GM19238 (cell line): ENCODE measurements around the gene ABCC2.
"Not testable (repeated sequence)": the region's sequence is repeated elsewhere in the genome, so short reads cannot be mapped to it uniquely, and the experiment has no call there.

Source experiments
- DNase-seq: peaks from one replicate; pipeline ENCODE4 v3.0.0; 2011; ENCODE audit warnings: low spot score; ENCODE audit not compliant: insufficient read length

ABCC2 gene

DNA sequence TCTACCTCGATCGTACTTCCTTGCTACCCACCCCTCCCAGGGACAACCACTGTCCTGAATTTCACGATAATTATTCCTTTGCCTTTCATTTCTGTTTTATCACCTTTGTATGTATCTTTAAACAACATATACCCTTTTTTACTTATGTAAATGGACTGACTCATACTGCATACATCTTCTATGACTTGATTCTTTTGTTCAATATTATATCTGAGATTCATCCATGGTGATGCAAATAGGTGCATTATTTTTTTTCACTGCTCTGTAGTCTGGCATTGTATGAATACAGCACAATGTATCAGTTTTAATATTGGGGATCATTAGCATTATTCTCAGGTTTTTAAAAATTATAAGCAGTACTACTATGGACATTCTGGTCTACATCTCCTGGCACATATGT lies 69.4 kb downstream of the ABCC2 start:
- DNase-seq: no peak

DNA sequence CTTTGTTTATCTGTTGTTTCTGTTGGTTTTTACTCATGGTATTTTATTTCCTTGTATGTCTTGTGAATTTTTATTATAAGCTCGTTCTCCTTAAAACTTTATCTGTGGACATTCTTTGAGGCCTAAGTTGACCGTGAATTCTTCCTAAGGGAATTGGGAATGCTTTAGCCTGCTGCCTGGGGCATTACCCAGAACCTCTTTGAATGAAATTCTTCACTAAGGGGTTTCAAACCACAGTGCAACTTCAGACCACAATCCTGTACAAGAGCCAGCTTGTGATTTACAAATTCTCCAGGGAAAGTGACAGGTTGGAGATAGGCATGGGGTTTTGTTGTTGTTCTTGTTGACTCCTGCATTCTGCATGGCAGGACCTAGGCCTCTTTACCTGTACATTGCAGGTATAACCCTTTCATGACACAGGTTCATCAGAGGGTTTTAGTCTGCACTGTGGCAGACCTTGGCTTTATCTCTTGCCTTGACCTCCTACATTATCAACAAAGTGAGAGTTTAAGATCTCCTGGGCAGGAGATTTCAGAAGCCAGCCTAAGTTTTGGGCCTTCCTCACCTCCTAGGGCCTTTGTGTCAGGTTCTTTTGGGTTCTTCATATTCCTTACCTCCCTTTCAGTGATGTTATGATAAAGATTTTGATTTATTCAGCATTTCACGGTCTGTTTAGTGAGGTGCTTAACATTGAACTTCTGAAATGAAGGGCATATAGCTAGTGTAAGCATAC lies 70.2 kb downstream of the ABCC2 start:
- DNase-seq: no peak

DNA sequence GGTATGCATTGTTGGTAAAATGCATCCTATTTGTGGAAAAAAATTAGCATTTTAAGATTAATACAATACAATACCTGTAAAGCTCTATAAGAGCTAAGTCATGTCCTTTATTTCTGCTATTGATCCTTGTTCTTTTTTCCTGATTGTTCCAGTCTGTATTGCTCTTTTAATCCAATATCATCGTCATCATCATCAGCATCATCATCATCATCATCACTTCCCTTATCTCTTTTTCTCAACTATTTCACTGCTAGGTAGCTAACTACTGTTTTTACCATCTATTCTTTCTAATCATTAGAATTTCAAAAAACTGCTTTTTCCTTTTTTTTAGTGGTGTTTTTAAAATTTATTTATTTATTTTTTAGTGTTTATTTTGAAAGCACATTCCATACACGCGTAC lies 71.2 kb downstream of the ABCC2 start:
- DNase-seq: no peak

DNA sequence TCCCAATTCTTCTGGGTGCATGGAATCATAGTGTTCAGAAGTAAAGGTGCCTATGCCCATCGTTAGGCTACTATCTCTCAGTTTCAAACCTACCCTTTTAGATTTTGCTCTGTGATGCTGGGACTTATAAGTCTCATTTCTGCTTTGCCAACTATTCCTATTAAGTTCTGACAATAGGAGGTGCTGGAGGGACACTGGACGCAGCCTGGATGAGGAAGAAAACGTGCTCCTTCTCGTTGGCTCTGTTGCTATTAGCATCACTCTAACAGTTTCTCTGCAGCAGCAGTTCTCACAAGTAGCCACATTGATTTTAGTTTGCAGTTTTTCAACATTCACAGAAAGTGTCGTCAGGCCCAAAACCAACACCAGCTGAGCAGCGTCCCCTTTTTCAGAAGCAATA lies 72.4 kb downstream of the ABCC2 start:
- DNase-seq: no peak

DNA sequence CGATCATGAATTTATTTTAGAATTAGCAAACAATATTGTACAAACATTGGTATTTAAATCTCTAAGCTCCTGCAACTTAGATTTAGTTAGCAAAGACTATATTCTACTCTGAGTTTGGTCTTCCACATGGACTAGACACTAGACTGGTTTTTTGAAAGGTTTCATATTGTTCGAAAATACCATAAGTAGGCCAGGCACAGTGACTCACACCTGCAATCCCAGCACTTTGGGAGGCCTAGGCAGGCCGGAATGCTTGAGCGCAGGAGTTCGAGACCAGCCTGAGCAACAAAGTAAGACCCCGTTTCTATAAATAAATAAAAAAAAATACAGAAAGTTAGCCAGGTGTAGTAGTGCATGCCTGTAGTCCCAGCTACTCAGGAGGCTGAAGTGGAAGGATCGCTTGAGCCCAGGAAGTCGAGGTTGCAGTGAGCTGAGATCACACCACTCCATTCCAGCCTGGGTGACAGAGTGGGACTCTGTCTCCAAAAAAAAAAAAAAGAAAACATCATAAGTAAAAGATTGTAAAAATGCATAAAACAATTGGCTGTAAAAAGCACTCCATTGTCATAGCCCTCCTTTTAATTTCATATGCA lies 73.1 kb downstream of the ABCC2 start:
- DNase-seq: no peak

DNA sequence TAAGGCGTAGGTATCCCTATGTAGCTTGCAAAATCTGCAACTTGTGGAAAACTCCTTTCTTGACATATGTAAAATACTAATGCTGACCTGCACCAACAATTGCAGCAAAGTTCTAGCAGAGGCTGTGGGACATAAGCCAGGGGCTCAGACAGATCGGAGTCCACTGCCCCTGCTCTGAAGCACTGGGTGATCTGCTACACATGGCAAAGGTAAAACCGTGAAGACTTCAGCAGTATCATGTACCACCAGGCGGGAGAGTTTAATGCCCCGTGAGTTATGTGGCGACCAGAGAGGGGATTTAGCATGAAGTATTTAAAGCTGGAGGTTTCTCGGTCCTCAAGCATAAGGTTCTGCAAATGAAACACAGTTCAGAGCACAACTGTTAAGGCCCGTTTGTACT lies 76.4 kb downstream of the ABCC2 start:
- no peak for DNase-seq

DNA sequence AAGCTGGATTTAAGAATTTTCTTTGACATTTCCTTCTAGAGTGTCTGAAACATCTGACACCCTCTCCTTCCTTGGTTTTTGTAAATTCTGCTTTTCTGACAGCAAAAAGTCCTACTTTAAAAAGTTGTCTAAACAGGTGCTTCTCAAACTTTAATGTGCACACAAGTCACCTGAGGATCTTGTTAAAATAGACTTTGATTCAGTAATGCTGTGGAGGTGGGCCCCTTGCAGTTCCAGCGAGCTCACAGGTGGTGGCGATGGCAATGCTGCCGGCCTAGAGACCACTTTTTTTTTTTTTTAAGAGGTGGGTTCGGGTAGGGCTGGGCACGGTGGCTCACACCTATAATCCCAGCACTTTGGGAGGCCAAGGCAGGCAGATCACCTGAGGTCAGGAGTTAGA lies 77.1 kb downstream of the ABCC2 start:
- no peak for DNase-seq

DNA sequence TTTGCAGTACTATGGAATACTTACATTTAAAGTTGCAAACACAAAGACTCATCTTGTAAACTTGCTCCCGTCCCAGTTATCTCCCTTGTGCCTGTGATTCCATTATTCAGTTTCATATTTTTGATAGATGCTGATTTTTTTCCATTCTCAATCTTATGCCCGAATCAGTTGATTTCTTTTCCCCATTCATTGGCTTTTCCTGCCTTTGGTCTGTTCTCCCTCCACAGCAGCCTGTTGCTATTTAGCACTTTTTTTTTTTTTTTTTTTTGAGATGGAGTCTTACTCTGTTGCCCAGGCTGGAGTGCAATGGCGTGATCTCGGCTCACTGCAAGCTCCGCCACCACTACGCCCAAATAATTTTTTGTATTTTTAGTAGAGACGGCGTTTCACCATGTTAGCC lies 78.0 kb downstream of the ABCC2 start:
- no peak for DNase-seq

DNA sequence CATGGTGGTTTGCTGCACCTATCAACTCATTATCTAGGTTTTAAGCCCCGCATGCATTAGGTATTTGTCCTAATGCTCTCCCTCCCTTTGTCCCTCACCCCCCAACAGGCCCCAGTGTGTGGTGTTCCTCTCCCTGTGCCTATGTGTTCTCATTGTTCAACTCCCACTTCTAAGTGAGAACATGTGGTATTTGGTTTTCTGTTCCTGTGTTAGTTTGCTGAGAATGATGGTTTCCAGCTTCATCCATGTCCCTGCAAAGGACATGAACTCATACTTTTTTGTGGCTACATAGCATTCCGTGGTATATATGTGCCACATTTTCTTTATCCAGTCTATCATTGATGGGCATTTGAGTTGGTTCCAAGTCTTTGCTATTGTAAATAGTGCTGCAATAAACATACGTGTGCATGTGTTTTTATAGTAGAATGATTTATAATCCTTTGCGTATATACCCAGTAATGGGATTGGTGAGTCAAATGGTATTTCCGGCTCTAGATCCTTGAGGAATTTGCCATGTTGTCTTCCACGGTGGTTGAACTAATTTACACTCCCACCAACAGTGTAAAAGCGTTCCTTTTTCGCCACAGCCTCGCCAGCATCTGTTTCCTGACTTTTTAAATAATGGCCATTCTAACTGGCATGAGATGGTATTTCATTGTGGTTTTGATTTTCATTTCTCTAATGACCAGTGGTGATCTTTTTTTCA lies 81.2 kb downstream of the ABCC2 start:
- not testable (repeated sequence) for DNase-seq

DNA sequence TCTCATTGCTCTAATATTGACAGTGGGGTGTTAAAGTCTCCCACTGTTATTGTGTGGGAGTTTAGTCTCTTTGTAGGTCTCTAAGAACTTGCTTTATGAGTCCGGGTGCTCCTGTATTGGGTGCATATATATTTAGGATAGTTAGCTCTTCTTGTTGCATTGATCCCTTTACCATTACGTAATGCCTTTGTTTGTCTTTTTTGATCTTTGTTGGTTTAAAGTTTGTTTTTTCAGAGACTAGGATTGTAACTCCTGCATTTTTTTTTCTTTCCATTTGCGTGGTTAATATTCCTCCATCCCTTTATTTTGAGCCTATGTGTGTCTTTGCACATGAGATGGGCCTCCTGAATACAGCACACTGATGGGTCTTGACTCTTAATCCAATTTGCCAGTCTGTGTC lies 84.8 kb downstream of the ABCC2 start:
- not testable (repeated sequence) for DNase-seq

DNA sequence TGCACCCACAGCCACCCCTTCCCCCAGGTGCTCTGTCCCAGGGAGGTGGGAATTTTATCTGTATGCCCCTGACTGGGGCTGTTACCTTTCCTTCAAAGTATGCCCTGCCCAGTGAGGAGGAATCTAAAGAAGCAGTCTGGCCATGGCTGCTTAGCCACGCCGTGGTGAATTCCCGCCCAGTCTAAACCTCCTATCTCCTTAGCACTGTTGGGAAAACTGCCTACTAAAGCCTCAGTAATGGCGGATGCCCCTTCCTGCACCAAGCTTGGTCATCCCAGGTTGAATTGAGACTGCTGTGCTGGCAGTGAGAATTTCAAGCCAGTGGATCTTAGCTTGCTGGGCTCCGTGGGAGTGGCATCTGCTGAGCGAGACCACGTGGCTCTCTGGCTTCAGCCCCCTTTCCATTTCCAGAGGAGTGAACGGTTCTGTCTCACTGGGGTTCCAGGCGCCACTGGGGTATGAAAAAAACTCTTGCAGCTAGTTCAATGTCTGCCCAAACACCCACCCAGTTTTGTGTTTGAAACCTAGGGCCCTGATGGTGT lies 87.2 kb downstream of the ABCC2 start:
- no peak for DNase-seq

DNA sequence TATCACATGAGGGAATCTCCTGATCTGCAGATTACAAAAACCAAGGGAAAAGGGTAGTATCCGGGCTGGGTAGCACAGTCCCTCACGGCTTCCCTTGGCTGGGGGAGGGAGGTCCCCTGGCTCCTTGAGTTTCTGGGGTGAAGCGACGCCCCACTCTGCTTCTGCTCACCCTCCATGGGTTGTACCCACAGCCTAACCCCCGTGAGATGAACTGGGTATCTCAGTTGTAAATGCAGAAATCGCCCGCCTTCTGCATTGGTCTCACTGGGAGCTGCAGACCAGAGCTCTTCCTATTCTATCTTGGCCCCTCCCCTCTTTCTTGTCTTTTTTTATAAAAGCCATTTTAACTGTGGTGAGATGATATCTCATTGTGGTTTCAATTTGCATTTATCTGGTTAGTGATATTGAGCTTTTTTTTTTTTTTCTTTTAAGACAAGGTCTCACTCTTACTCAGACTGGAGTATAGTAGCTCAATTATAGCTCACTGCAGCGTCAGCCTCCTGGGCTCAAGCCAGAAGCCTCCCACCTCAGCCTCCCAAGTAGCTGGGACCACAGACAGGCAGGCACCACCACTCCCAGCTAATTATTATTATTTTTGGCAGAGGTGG lies 87.8 kb downstream of the ABCC2 start:
- DNase-seq: no peak

DNA sequence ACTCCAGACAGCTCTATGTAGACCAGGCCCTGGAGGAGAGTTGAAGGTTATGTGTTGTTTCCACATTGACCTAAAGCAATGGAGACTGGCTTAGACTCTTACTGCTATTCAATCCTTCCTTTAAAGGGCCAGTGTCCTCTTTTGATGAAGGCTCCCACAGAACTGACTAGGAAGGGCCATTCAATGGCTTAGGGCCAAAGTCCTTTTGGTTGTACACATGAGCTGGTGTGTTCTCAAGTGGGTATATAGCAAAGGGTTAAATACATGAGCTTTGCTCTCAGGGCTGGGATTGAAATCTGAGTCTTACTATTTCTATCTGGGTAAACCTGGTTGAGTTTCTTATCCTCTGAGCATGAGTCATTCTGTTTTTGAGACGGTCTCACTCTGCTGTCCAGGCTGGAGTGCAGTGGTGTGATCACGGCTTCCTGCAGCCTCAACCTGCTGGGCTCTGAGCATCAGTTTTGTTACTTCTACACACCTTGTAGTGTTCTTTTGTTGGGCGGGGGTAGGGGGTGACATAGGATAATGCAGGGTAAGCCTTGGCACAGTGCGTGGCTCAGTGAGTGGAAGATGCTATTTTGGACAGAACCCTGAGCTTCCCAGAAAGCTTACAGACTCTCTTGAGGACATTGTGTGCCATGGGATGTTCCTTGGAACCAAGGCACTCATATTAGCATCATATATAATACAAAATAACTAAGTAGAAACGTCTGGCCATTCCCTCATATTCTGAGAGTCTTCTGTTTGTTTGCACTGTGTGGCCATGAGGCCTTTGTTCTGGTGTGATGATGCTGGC lies 90.1 kb downstream of the ABCC2 start:
- DNase-seq: no peak

DNA sequence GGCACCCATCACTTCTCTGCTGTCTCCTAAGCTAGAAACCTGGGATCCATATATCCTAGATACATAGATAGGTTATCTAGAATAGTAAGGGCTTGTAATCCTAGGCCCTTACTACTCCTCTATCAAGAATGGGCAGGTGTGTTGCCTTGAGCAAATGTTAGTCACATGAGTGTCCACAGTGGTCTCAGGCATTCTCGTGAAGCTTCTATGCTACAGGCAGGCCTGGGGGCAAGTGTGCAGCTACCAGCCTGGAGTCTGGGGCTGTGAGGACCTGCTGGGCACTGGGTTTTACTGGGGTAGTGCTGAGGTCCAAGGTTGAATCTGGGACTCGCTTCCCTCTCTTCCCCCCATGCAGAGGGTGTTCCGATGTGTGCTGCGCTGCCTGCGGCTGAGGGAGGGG lies 91.4 kb downstream of the ABCC2 start:
- DNase-seq: no peak

DNA sequence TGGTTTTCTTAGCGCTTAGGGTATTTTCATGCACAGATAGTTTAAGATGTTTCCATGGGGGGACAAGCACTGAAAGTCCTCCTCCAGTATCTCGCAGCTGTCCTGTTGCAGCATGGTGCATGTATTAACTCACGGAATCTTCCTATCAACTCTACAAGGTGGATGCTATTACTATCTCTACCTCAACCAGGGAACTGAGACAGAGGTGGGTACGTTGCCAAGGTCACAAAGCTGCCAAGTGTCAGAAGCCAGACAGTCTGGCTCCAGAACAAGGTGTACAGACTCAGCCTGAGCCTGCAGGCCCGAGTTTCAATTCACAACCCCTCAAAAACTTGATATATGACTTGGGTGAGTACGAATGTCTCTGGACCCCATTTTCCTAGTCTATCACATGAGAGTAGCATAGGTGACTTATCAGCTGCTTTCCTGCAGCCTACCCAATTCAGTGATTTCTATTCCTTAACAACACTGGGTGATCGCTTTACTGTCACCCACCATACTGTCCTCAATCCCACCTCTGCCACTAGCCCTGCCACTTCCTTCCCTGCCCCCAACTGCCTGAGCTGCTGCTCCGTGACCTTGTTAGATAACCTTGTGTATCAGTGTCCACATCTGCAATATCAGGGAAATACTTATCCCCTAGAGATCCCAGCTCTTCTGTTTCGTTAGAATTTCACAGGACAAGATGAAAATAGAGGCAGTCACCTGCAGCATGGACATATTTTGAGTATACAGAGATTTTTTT lies 92.1 kb downstream of the ABCC2 start:
- DNase-seq: no peak

DNA sequence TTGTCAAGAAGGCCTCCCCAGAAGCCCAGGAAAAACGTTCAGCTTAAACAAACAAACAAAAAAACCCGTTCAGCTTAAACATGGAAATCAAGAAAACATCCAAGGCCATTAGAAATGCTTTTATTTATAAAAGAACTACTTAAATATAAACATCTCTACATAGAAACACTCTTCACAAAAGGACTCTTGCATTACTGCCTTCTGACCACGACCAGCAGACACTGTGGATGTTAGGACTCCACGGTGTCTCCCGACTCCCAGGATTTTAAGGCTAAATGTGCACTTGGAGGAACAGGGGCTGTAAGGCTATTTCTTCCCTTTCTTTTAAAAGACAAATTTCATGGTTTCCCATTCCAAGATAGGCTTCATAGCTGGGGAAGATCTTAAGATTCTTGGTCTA lies 93.0 kb downstream of the ABCC2 start:
- DNase-seq: no peak

DNA sequence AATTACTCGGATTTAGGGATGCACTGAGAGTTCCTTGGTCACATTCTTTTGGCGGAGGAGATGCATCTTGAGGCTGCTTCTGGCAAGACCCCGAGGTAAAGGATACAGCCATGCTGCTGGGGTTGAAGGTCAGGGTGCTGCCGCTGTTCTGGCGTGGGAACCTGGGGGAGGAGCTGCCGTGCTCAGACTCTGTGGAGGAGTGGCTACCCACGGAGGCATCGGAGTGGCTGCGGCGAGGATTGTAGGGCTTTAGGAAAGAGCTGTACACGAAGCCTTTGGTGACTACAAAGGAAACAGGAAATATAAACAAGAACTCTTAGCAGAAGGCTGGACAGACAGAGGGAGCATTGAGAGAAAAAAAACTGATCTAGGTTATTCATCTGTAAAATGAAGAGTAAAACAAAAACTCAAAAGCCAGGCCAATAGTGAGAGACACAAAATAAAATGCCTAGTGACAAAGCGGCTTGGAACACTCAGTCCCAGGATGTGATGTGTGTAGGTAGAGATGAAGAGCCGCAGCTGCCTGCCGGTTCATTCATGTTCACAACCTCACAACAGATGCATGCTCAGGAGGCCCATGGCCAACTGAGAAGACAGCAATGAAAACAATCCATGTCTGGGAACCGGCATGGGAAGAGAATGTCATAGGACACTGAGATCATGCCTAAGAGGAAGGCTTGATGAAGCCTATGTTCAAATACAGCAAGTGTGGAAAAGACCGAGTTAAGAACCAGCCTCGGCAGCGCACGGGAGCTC lies 97.8 kb downstream of the ABCC2 start:
- no peak for DNase-seq

DNA sequence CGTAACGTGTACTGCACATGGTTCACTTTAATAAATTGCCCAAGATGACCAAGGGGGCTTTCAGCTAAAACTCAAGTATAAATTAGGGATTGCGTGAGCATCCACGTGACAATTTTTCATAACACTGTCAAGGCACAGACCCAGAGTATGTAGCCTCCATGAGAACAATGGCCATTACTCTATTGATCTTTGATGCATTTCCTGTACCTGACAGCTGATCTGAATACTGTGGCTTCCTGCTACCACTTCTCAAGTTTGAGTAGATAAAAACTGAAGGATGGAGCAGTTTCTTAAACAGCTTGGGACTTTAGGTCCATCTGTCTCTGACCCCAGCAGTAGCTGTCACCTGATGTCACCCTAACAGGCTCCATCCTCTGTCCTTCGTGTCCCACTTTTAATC lies 98.9 kb downstream of the ABCC2 start:
- no peak for DNase-seq

DNA sequence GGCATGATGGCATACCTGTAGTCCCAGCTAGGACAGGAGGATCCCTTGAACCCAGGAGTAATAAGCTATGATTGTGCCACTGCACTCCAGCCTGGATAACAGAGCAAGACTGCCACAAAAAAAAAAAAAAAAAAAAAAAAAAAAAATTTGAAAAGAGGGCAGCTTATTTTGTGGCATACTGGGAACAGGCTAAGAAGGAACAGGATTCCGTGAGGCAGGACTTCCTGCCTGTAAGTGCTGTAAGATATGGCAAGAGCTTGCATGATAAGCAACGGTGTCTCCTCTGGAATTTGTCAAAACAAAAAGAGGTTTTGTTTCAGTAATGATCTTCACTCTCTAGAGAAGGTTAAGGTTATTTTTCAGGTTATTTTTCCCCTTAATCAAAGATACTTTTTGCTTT lies 101.1 kb downstream of the ABCC2 start:
- no peak for DNase-seq

DNA sequence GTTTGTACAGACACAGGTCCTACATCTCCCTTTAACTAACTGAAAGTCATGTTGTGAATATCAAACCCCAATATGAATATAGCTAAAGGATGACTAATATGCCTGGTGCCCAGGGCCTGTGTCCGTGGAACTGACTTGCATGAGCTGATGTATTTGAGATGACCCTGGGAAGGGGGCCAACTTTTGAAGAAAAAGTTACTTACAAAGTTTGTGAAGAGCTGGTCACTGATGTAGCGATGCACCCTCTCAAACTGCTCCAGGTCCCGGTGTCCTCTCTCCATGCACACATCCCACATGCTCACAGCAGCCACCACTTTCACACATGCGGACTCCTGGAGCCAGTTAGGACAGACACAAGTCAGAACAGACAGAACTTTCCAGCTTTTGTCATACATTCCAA lies 106.2 kb downstream of the ABCC2 start:
- no peak for DNase-seq
